Glutamatergic neuron (in vitro differentiated cells): ENCODE data around the gene LSM14B. TPM values are rescaled to one million over a fixed set of nuclear protein-coding genes. Genes with fewer than 3 reads are reported as not detected.

Experiments used
- DNase-seq: peaks from one replicate; pipeline ENCODE4 v3.0.0; 2022
- H3K27ac Mint-ChIP-seq: one replicate; pipeline ENCODE4 v1.8.0; 2020; ENCODE audit warnings: mild to moderate bottlenecking, mixed read lengths, inconsistent platforms; ENCODE audit not compliant: unreplicated experiment
- H3K27me3 Mint-ChIP-seq: one replicate; pipeline ENCODE4 v1.8.0; 2020; ENCODE audit warnings: mild to moderate bottlenecking, moderate library complexity, mixed read lengths, inconsistent platforms; ENCODE audit not compliant: unreplicated experiment
- H3K36me3 Mint-ChIP-seq: one replicate; pipeline ENCODE4 v1.8.0; 2020; ENCODE audit warnings: mild to moderate bottlenecking, mixed read lengths, inconsistent platforms; ENCODE audit not compliant: unreplicated experiment
- H3K4me1 Mint-ChIP-seq: one replicate; pipeline ENCODE4 v1.8.0; 2020; ENCODE audit warnings: mild to moderate bottlenecking, low read depth, mixed read lengths, inconsistent platforms; ENCODE audit not compliant: unreplicated experiment
- H3K4me3 Mint-ChIP-seq: one replicate; pipeline ENCODE4 v1.8.0; 2020; ENCODE audit warnings: mild to moderate bottlenecking, mixed read lengths, inconsistent platforms; ENCODE audit not compliant: unreplicated experiment
- H3K9me3 Mint-ChIP-seq: one replicate; pipeline ENCODE4 v1.8.0; 2020; ENCODE audit warnings: mild to moderate bottlenecking, moderate library complexity, mixed read lengths, inconsistent platforms; ENCODE audit not compliant: unreplicated experiment
- total RNA-seq: library from RNA; stranded (reverse); fragmentation: NEBNext Ultra II Directional; extraction: Animal tissue kit (Norgen Biotek cat#: 25700); gene quantifications from one replicate; pipeline ENCODE4 v1.2.1, GENCODE V29; 2021; ENCODE audit not compliant: unreplicated experiment
- TF ChIP-seq, protein P1 (sequence below): fragments of 200-600 bp; sonication (generic); IDR thresholded peaks from one replicate; pipeline ENCODE4 v1.5.0; 2021; ENCODE audit not compliant: partially characterized antibody, unreplicated experiment

LSM14B gene
- total RNA-seq, 1 donor from 2014 or later: 73.6 TPM

GRCh38 chr20:62159052-62159451 lies 36.8 kb downstream of the LSM14B start:
- H3K27me3 Mint-ChIP-seq: peaks cover 4% of the 10 kb centered on the region
- H3K4me1 Mint-ChIP-seq: peaks cover 26% of the 10 kb centered on the region
- TF ChIP-seq, protein P1, sequence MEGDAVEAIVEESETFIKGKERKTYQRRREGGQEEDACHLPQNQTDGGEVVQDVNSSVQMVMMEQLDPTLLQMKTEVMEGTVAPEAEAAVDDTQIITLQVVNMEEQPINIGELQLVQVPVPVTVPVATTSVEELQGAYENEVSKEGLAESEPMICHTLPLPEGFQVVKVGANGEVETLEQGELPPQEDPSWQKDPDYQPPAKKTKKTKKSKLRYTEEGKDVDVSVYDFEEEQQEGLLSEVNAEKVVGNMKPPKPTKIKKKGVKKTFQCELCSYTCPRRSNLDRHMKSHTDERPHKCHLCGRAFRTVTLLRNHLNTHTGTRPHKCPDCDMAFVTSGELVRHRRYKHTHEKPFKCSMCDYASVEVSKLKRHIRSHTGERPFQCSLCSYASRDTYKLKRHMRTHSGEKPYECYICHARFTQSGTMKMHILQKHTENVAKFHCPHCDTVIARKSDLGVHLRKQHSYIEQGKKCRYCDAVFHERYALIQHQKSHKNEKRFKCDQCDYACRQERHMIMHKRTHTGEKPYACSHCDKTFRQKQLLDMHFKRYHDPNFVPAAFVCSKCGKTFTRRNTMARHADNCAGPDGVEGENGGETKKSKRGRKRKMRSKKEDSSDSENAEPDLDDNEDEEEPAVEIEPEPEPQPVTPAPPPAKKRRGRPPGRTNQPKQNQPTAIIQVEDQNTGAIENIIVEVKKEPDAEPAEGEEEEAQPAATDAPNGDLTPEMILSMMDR: no peak
- no peak for DNase-seq
- peaks cover 10% of the 10 kb centered on the region for H3K36me3 Mint-ChIP-seq
- H3K4me3 Mint-ChIP-seq: no peak overlapping the region
- H3K9me3 Mint-ChIP-seq: peaks cover 14% of the 10 kb centered on the region
- H3K27ac Mint-ChIP-seq: no peak overlapping the region

DNA sequence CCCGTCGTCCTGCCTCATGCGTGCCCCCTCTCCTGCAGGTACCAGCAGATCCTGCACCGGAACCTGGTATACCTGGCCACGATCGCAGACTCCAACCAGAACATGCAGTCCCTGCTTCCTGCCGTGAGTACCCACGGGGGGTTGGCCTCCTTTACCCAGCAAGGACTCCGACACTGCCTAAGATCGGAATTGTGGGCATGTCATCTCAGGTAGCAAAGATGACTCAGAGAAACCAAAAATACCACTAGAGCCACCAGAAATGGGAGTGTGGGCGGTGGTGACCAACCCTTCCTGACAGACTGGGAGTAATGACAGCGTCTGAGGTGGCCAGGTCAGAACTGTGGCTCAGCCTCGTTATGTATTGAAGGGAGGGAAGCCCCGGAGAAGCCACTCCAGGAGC lies 37.6 kb downstream of the LSM14B start:
- peaks cover 22% of the 10 kb centered on the region for H3K4me1 Mint-ChIP-seq
- no peak for DNase-seq
- H3K27me3 Mint-ChIP-seq: peaks cover 4% of the 10 kb centered on the region
- peaks cover 2% of the 10 kb centered on the region for H3K36me3 Mint-ChIP-seq
- TF ChIP-seq, protein P1: no peak
- no peak overlapping the region for H3K27ac Mint-ChIP-seq
- H3K4me3 Mint-ChIP-seq: no peak overlapping the region
- H3K9me3 Mint-ChIP-seq: peaks cover 8% of the 10 kb centered on the region

DNA sequence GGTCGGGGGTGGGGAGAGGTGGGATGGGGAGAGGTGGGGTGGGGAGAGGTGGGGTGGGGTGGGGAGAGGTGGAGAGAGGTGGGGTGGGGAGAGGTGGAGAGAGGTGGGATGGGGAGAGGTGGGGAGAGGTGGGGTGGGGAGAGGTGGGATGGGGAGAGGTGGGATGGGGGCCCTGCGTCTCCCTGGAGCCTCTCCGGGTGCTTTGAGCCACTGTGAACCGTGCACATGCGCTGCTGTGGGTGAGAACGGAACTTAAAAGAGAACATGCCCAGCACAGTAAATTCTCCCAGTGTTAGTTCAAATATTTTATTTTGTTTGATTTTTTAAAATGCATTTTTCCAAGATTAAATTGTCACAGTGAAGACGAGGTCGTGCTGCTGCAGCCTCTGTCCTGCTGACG lies 38.0 kb downstream of the LSM14B start:
- peaks cover 7% of the 10 kb centered on the region for H3K9me3 Mint-ChIP-seq
- TF ChIP-seq, protein P1: no peak
- H3K4me3 Mint-ChIP-seq: no peak overlapping the region
- no peak overlapping the region for H3K27ac Mint-ChIP-seq
- peaks cover 21% of the 10 kb centered on the region for H3K4me1 Mint-ChIP-seq
- DNase-seq: no peak
- H3K27me3 Mint-ChIP-seq: peaks cover 5% of the 10 kb centered on the region
- no peaks in the 10 kb centered on the region for H3K36me3 Mint-ChIP-seq

GRCh38 chr20:62160876-62161275 lies 38.6 kb downstream of the LSM14B start:
- Mint-ChIP-seq H3K27me3 (peaks cover 9% of the 10 kb centered on the region), H3K27ac (no peak overlapping the region), H3K4me3 (no peak overlapping the region), H3K9me3 (peaks cover 7% of the 10 kb centered on the region), H3K36me3 (no peaks in the 10 kb centered on the region), H3K4me1 (peaks cover 15% of the 10 kb centered on the region)
- TF ChIP-seq, protein P1: no peak
- DNase-seq: no peak

DNA sequence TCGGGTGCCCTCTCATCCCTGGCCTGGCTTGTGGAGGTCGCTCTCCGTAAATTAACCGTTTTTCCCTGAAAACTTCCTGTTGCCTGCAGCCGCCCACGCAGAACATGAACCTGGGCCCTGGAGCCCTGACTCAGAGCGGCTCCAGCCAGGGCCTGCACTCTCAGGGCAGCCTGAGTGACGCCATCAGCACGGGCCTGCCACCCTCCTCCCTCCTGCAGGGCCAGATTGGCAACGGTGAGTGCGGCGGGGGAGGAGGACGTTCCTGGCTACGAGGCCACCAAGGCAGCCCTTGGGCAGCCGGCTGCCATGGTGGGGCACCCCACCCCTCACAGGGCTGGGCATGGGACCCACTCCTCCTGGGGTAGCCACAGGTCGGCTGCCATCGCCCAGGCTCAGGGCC lies 39.1 kb downstream of the LSM14B start:
- peaks cover 13% of the 10 kb centered on the region for H3K4me1 Mint-ChIP-seq
- no peak for DNase-seq
- H3K36me3 Mint-ChIP-seq: no peaks in the 10 kb centered on the region
- peaks cover 9% of the 10 kb centered on the region for H3K27me3 Mint-ChIP-seq
- H3K4me3 Mint-ChIP-seq: no peak overlapping the region
- no peak overlapping the region for H3K27ac Mint-ChIP-seq
- TF ChIP-seq, protein P1: no peak
- peaks cover 7% of the 10 kb centered on the region for H3K9me3 Mint-ChIP-seq
